ENCODE results near the gene SMO.

The SMO gene

DNA sequence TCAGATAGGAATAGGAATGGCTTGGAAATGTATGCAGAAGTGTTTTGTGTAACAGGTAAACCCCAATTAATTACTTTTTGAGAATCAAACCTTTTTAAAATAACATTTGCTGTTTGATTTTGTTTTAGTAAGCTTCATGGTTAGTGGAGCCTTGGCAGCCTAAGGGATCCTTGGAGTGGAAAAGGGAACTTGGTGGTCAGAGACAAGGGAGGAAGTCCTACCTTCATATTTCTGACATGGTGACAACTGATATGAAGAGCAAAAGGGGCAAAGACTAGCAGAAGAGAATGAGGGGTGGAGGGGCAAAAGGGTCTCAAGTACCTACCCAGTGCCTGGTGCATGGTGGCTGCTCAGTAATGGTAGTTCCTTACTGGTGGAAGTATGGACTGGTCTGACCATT, 68.7 kb downstream of the SMO start:
- H3K4me3 ChIP-seq (ENCODE audit: low read length) = no peak overlapping the region
- no peak for TF ChIP-seq ZNF274 (IDR thresholded peaks at IDR 0.05; ENCODE audit: low read depth, low read length)

DNA sequence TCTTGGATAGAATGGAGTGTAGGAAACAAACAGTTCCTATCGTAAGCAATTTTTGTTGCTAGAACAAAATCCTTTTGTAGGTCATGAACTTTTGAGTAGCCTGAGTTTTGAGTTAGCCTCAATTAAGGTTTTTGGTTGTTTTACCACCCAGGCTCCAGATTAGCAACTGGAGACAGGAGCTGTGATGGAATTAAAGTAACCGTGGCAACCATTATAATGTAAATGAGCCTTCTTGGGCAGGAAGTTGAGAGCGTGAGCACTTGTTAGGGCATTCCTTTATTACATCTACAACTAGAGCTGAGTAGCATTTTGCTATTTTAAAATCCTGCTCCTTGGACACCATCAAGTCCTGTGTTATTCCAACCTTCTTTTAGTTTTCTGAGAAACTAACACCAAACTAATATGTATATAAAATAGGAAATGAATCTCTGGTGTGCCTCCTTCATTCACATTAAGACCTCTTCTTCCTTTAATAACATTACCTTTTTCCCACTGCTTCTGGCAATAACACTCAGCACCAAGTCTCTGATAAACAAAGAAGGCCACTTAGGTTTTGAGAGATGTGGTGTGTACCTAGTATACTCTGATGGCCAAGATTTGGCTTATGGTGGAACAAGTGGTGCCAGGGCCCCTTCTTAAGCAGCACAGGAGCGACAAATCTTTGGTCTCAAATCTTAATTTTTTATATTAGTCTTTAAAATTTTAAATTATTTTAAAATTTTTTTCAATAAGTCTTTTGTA, 70.4 kb downstream of the SMO start:
- TF ChIP-seq ZNF274 (IDR thresholded peaks at IDR 0.05; ENCODE audit: low read depth, low read length) = no peak
- H3K4me3 ChIP-seq (ENCODE audit: low read length) = no peak overlapping the region

DNA sequence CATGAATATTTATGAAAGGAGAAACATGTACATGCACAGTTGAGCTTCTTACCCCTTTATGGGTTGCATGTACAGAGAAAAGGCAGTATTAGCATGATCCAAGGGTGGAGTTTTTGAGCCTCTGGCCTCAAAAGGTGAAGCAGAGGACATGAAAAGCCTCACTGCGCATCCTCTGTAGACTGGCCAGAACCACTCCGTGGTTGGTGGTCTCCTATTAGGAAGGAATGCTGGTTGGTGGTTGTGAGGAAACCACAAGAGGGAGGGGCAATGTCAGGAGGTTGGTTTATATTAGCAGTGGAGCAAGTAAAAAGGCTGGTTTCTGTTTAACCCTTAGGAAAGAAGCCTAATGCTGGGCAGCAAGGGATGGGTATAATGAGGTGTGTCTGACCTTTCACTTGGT, 73.9 kb downstream of the SMO start:
- no peak overlapping the region for H3K4me3 ChIP-seq (ENCODE audit: low read length)
- TF ChIP-seq ZNF274 (IDR thresholded peaks at IDR 0.05; ENCODE audit: low read depth, low read length) = no peak

All from GM08714 (cell line).